SK-N-MC (cell line): ENCODE results near the gene MRAP.

Source experiments
- EZH2 ChIP-seq: fragments of 200-600 bp; sonication (generic); IDR thresholded peaks from one replicate; pipeline ENCODE4 v1.6.1; 2017; ENCODE audit warnings: antibody characterized with exemption
- POLR2AphosphoS5 ChIP-seq: IDR thresholded peaks from 2 replicates; pipeline ENCODE4 v1.6.1; 2012; ENCODE audit warnings: mild to moderate bottlenecking, low read depth, low read length, borderline replicate concordance

DNA sequence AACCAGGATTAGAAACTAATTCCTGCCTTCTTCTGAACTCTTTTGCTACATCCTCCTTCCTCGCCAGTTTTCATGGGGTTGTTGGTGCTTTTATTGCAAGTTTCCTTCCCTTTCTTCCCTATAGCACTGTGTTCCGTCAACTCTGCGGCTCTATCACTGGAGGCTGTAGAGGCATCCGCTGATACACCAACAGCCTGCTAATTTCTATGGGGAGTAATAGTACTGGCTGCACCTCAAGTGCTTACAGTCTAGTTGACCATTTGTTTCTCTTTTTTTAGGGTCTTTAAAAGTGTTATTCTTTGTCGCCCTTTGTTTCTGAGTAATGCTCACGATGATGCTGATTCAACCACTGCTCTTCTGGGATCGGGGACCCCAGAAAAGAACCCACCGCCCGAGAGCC is 20.6 kb upstream of the MRAP start:
- no peak for TF ChIP-seq EZH2
- no peak for TF ChIP-seq POLR2AphosphoS5
